Bronchial epithelial cell (primary cell): Measurements from ENCODE around the gene MINDY4. TPM values are rescaled to one million over a fixed set of nuclear protein-coding genes. Genes with fewer than 3 reads are reported as not detected.

Experiments
- DNase-seq: peaks from one replicate; pipeline ENCODE4 v3.0.0-alpha.2; 2010; ENCODE audit warnings: low read depth
- FAIRE-seq: peaks from 2 replicates; lab custom pipeline; 2011; peaks lifted over from hg19 to GRCh38; lab: Jason Lieb, UNC
- H3K27me3 ChIP-seq: 2 replicates; pipeline ENCODE4 v1.5.1; 2011; ENCODE audit warnings: low read length; ENCODE audit not compliant: control insufficient read depth, insufficient read depth
- H3K36me3 ChIP-seq: 2 replicates; pipeline ENCODE4 v1.5.1; 2011; ENCODE audit warnings: low read length; ENCODE audit not compliant: control insufficient read depth, insufficient read depth
- H3K4me3 ChIP-seq: 2 replicates; pipeline ENCODE4 v1.5.1; 2011; ENCODE audit warnings: mild to moderate bottlenecking, low read depth, low read length, control low read depth
- total RNA-seq: library from RNA; depleted of rRNA; stranded (reverse); fragments of >200 nt; gene quantifications from 2 replicates; pipeline ENCODE4 v1.2.1, GENCODE V29; 2014
- TF ChIP-seq, protein P1 (sequence below): IDR thresholded peaks from 2 replicates; pipeline ENCODE4 v1.5.1; 2011; ENCODE audit warnings: mild to moderate bottlenecking, moderate library complexity, low read length, control low read depth, inconsistent platforms; ENCODE audit not compliant: insufficient read depth, severe bottlenecking

Gene MINDY4
- total RNA-seq, 1 donor from 2014 or later = 1.1 TPM

DNA sequence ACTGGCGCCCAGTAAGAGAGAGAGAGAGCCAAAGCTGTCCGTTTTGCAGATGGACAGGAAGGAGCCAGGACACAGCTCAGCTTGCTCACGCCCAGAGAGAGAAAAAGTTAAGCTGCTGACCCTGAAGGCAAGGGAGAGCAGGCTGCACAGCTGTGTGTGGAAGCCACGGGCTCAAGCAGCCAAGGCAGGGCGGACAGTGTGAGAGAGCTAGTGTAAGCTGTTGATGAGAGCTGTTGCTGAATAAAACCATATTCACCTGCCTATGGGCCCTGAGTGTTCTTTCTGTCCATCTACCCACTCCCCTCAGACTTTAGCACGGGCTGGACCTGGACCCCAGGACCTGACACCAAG is 13.9 kb upstream of the MINDY4 start:
- no peak for DNase-seq
- Histone ChIP-seq H3K27me3 (peaks cover 1% of the 10 kb centered on the region), H3K4me3 (no peak overlapping the region), H3K36me3 (no peaks in the 10 kb centered on the region)
- FAIRE-seq = no peak
- TF ChIP-seq, protein P1, sequence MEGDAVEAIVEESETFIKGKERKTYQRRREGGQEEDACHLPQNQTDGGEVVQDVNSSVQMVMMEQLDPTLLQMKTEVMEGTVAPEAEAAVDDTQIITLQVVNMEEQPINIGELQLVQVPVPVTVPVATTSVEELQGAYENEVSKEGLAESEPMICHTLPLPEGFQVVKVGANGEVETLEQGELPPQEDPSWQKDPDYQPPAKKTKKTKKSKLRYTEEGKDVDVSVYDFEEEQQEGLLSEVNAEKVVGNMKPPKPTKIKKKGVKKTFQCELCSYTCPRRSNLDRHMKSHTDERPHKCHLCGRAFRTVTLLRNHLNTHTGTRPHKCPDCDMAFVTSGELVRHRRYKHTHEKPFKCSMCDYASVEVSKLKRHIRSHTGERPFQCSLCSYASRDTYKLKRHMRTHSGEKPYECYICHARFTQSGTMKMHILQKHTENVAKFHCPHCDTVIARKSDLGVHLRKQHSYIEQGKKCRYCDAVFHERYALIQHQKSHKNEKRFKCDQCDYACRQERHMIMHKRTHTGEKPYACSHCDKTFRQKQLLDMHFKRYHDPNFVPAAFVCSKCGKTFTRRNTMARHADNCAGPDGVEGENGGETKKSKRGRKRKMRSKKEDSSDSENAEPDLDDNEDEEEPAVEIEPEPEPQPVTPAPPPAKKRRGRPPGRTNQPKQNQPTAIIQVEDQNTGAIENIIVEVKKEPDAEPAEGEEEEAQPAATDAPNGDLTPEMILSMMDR = no peak

DNA sequence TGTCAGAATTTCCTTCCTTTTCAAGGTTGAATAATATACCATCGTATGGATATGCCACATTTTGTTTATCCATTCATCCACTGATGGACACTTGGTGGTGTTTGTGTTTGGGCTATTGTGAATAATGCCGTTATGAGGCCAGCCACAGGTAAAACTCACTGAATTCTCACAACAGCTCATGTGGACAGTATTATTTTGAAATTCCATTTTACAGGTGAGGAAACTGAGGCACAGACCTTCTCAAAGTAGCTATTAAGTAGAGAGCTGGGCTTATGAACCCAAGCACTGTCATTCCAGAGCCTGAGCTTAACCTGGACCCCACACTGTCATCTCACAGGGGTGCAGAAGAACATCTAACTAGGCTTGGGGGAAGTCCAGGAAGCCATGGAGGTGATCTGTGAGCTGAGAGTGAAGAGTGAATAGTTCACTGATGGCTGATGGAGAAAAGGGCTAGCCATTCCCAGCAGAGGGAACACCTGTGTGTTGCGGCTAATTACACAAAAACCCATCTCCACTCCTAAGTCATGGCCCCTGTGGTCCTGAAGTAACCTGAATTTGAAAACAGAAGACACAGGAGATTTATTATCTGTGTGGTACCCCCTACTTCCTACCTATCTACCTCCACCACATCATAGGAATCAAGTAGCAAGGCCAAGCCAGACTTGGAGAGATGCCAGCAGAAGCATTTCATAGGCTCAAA is 10.6 kb upstream of the MINDY4 start:
- FAIRE-seq (peak; percentile 68), DNase-seq (no peak)
- Histone ChIP-seq H3K4me3 (no peak overlapping the region), H3K36me3 (no peaks in the 10 kb centered on the region), H3K27me3 (peaks cover 2% of the 10 kb centered on the region)
- TF ChIP-seq, protein P1 = no peak

DNA sequence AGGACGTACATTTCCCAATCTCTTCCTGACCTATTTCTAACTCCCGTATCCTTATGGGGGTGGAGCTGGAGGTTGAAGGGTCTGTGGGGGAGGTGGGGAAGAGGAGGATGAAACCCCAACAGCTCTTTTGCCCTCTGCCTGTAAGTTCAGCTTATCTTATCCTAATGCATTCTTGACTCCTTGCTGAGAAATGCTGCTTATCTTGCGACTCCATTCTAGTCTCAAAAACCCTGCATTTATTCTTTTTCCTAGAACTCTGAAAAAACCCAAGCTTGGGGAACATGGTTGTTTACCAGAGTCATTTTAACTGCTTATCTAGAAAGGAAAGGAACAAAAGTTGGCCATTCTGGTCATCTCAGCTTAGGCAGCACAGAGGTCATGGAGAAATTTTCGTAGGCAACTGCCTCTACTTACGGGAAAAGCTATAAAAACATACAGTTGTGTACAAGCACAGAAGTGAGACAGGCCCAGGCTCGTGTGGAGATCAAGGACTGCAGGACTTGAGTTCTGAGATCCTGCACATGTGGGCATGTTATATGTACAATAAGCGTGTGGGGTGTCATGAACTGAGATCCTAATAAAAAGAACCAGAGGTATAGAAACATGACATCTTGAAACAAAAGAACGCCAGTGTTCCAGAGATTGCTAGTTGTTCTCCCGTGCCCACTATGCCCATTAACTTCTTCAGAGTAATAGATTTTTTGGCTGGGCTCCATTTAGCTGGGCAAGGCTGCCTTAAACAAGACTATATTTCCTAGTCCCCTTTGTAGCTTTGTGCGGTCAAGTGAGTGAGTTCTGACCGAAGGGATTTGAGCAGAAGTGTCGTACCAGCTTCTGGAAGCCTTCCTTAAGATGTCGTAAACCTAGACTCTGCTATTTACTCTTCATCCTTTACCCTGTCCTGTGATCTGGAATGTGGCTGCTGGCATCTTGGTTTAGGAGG is 9.7 kb upstream of the MINDY4 start:
- peak; percentile 31 for DNase-seq
- Histone ChIP-seq H3K36me3 (no peaks in the 10 kb centered on the region), H3K4me3 (no peak overlapping the region), H3K27me3 (peaks cover 2% of the 10 kb centered on the region)
- no peak for FAIRE-seq
- TF ChIP-seq, protein P1 = no peak

DNA sequence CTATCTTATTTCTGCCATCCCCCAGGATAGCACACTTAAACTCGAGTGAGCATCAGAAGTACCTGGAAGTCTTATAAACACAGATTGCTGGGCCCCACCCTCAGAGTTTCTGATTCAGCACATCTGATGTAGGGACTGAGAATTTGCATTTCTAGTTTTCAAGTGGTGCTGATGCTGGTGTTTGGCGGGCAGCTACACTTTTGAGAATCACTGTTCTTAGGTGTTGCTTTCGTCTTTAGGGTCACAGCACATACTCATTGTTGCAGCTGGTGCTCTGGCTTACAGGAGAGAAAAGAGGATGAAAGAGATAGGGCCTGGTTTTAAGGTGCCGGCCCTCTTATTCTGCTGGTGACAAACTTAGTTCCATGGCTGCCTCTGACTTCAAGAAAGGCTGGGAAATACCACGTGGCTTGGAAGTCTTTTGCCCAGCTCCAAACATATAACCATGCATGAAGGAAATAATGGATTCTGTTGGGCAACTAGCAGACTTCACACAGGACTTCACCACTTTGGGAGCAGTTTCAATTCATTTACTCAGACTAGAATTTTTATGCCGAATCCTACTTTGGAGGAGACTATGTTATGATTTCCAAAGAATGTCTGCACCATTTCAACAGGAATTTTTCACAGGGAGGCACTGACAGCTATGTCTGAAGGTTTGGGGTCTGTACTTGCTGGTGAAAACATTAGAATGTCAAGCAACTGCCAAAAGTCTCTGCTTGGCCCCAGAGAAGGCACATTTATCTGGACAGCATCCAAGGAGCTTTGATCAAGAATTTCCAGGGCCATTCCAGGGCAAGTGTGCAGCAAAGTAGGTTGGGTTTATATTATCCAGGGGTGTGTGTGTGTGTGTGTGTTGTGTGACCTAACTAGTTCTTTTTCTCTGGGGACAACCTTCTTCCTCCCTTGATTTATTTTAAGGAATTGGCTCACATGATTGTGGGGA is 6.9 kb upstream of the MINDY4 start:
- Histone ChIP-seq H3K36me3 (no peaks in the 10 kb centered on the region), H3K4me3 (no peak overlapping the region), H3K27me3 (peaks cover 2% of the 10 kb centered on the region)
- FAIRE-seq = no peak
- TF ChIP-seq, protein P1 = no peak
- no peak for DNase-seq

DNA sequence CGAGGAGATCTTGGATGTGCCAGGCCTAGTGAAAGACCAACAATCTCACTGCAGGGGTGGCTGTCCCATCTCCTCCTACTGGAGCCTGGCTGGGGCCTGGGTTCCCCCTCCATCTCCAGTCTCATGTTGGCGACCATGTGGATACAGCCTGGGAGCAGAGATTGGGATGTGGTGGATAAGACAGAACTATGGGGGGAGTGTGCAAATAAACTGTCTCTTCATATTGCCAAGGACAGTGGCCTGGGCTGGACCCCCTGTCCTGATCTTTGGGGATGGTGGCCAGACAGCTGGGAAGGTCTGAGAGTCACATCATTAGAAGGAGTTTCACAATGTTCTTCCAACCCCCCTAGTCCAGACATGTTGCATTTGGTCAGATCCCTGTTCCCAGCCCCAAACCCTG is 5.8 kb upstream of the MINDY4 start:
- FAIRE-seq (no peak), DNase-seq (no peak)
- TF ChIP-seq, protein P1 = no peak

More for the DNA sequence above, 5.8 kb upstream of the MINDY4 start:
- Histone ChIP-seq H3K27me3 (peaks cover 2% of the 10 kb centered on the region), H3K36me3 (no peaks in the 10 kb centered on the region), H3K4me3 (no peak overlapping the region)
